Esophagus squamous epithelium (tissue), 5 donors: ENCODE measurements around the gene GVQW3. TPM values are rescaled to one million over a fixed set of nuclear protein-coding genes. Genes with fewer than 3 reads are reported as not detected.

ENCODE experiments used
- DNase-seq: peaks from one replicate; lab custom pipeline; 2025; lab: John Stamatoyannopoulos, UW
- H3K27ac ChIP-seq, 4 donors: fragments of 200-600 bp; sonication (generic); one replicate each; pipeline ENCODE4 v1.5.1; 2016 to 2019; ENCODE audit warnings: mild to moderate bottlenecking in 1 of 4
- H3K27me3 ChIP-seq, 4 donors: fragments of 200-600 bp; sonication (generic); 1 replicate in 3 of 4; 2 replicates in 1 of 4; pipeline versions ENCODE4 v1.5.1 to v1.6.0; 2017 to 2021; ENCODE audit warnings: antibody characterized with exemption in 1 of 4
- H3K36me3 ChIP-seq, 3 donors: fragments of 200-600 bp; sonication (generic); one replicate each; pipeline ENCODE4 v1.5.1; 2016 to 2019
- H3K4me1 ChIP-seq, 3 donors: fragments of 200-600 bp; sonication (generic); one replicate each; pipeline ENCODE4 v1.5.1; 2017 to 2019
- H3K4me3 ChIP-seq, 4 donors: fragments of 200-600 bp; sonication (generic); 1 replicate in 3 of 4; 2 replicates in 1 of 4; pipeline ENCODE4 v1.5.1; 2016 to 2019; ENCODE audit warnings: mild to moderate bottlenecking in 2 of 4, moderate library complexity in 1 of 4
- H3K9me3 ChIP-seq, 3 donors: fragments of 200-600 bp; sonication (generic); one replicate each; pipeline ENCODE4 v1.5.1; 2016 to 2019
- CTCF ChIP-seq, 6 experiments: fragments of 450-650 bp in 4 of 6; fragments of 200-600 bp in 2 of 6; sonication (generic) in 2 of 6; IDR thresholded peaks; one replicate each; pipeline ENCODE4 v1.5.1; 2016 to 2019; ENCODE audit warnings: antibody characterized with exemption in 6 of 6, mild to moderate bottlenecking in 4 of 6, moderate library complexity in 4 of 6
- POLR2A ChIP-seq, 4 donors: fragments of 450-650 bp; IDR thresholded peaks; one replicate each; pipeline ENCODE4 v1.6.1; 2017; ENCODE audit warnings: antibody characterized with exemption in 4 of 4, mild to moderate bottlenecking in 4 of 4, moderate library complexity in 3 of 4
- WGBS, 2 donors: methylation state at CpG; one replicate each; pipeline ENCODE4 v1.1.5; 2018; 5-methylcytosine and 5-hydroxymethylcytosine counted together
- intact Hi-C: fragments of 100-400 bp; cut with DNase I; formaldehyde crosslinking; loops from one replicate; pipeline ENCODE4 v1.15.0; 2022
- small RNA-seq, 4 donors: library from RNA; depleted of rRNA; stranded (forward); fragments of <200 nt; gene quantifications; one replicate each; pipeline ENCODE3, GENCODE V24; 2016
- total RNA-seq, 4 donors: library from RNA; depleted of rRNA; stranded (reverse); fragments of >200 nt; gene quantifications; one replicate each; pipeline ENCODE4 v1.1.0, GENCODE V29; 2016
- donor health status: DM: yes; HTN: yes; CAD: no.

The GVQW3 gene
- total RNA-seq, 4 donors from 2014 or later: 0.15 to 0.95 (median 0.31) TPM; not detected in 1

- DNase-seq: no peak
- Histone ChIP-seq H3K27me3 (no peaks in the 10 kb centered on the region), H3K9me3 (no peaks in the 10 kb centered on the region), H3K4me3 (no peak overlapping the region), H3K27ac (no peak overlapping the region), H3K36me3 (peaks cover 0 to 86% (median 0%) of the 10 kb centered on the region in 3 donors), H3K4me1 (no peaks in the 10 kb centered on the region)
- TF ChIP-seq CTCF (IDR thresholded peaks at IDR 0.05): no peak
- intact Hi-C loops: no loop called here
- 94 to 98% methylated on average over 6 of the region's 6 CpGs for WGBS, 2 donors
These were observed 72.1 kb downstream of the GVQW3 start for GRCh38 chr11:76453248-76453647.

- Histone ChIP-seq H3K9me3 (no peaks in the 10 kb centered on the region), H3K4me1 (no peaks in the 10 kb centered on the region), H3K36me3 (peaks cover 0 to 86% (median 0%) of the 10 kb centered on the region in 3 donors), H3K4me3 (no peak overlapping the region), H3K27me3 (no peaks in the 10 kb centered on the region), H3K27ac (no peak overlapping the region)
- TF ChIP-seq CTCF (IDR thresholded peaks at IDR 0.05) (no peak), POLR2A (IDR thresholded peaks at IDR 0.05) (no peak)
- 68 to 70% methylated on average over 2 of the region's 2 CpGs for WGBS, 2 donors
- DNase-seq: no peak
- intact Hi-C loops: no loop called here
These were observed 74.2 kb downstream of the GVQW3 start for GRCh38 chr11:76455331-76455730.

GRCh38 chr11:76455931-76456330 lies 74.8 kb downstream of the GVQW3 start:
- H3K36me3 ChIP-seq: peaks cover 0 to 86% (median 0%) of the 10 kb centered on the region in 3 donors
- DNase-seq: no peak
- TF ChIP-seq CTCF (IDR thresholded peaks at IDR 0.05) (no peak), POLR2A (IDR thresholded peaks at IDR 0.05) (no peak)

GRCh38 chr11:76456571-76456970 lies 75.4 kb downstream of the GVQW3 start:
- no peak overlapping the region for H3K27ac ChIP-seq
- no peaks in the 10 kb centered on the region for H3K4me1 ChIP-seq
- H3K9me3 ChIP-seq: no peaks in the 10 kb centered on the region
- peaks cover 0 to 91% (median 0%) of the 10 kb centered on the region in 3 donors for H3K36me3 ChIP-seq
- DNase-seq: no peak
- intact Hi-C loops: no loop called here
- 71% methylated on average over 2 of the region's 2 CpGs for WGBS, 2 donors
- no peak overlapping the region for H3K4me3 ChIP-seq
- H3K27me3 ChIP-seq: no peaks in the 10 kb centered on the region
- TF ChIP-seq CTCF (IDR thresholded peaks at IDR 0.05): no peak
- TF ChIP-seq POLR2A (IDR thresholded peaks at IDR 0.05): no peak

More at GRCh38 chr11:76455931-76456330, 74.8 kb downstream of the GVQW3 start:
- intact Hi-C loops: no loop called here
- Histone ChIP-seq H3K27ac (no peak overlapping the region), H3K27me3 (no peaks in the 10 kb centered on the region), H3K9me3 (no peaks in the 10 kb centered on the region), H3K4me3 (no peak overlapping the region), H3K4me1 (no peaks in the 10 kb centered on the region)

Small RNA genes within 50 kb of the gene (small RNA-seq; reads per million reads assigned to genes)
- 0 reads per million in 4 donors for gene RF00019

Other genes starting within 250 kb of the GVQW3 start
- gene WNT11, start 174.8 kb upstream of the GVQW3 start, total RNA-seq: 1 to 10 TPM in 1 of 4 donors, under 1 TPM in 3; 0.13 to 3.2 (median 0.38) TPM
- gene THAP12, start 191 bp upstream of the GVQW3 start, total RNA-seq: 10 to 100 TPM in 3 of 4 donors, 1 to 10 TPM in 1; 6.4 to 26.9 (median 17.4) TPM
- gene EMSY, start 63.7 kb downstream of the GVQW3 start, total RNA-seq: 10 to 100 TPM; 10.0 to 31.0 (median 22.3) TPM